ENCODE measurements around the gene OR2W3.

Gene OR2W3

GRCh38 chr1:247919952-247920351 is 24.6 kb downstream of the OR2W3 start, which contains the start of gene OR2T8:
Gene OR2T8, plus strand, starts transcription at chr1:247920252. Its CDS starts 766 bp downstream, at chr1:247921018.
- no peak for DNase-seq (ENCODE audit: low read depth)

- DNase-seq (ENCODE audit: low read depth): no peak
Measured at GRCh38 chr1:247923941-247924340, 28.6 kb downstream of the OR2W3 start.

- no peak for DNase-seq (ENCODE audit: low read depth)
Measured at GRCh38 chr1:247924868-247925267, 29.5 kb downstream of the OR2W3 start, which contains the start of gene OR2AJ1. Gene OR2AJ1, plus strand, starts transcription at chr1:247924889. Its CDS starts 8,880 bp downstream, at chr1:247933769.

GRCh38 chr1:247933989-247934388 is 38.6 kb downstream of the OR2W3 start:
- DNase-seq (ENCODE audit: low read depth): no peak

- no peak for DNase-seq (ENCODE audit: low read depth)
Measured at GRCh38 chr1:247935781-247936180, 40.4 kb downstream of the OR2W3 start.

GRCh38 chr1:247936415-247936814 is 41.0 kb downstream of the OR2W3 start:
- DNase-seq (ENCODE audit: low read depth): no peak

GRCh38 chr1:247936965-247937734 is 41.8 kb downstream of the OR2W3 start:
- peak; percentile 70 for DNase-seq (ENCODE audit: low read depth)

- no peak for DNase-seq (ENCODE audit: low read depth)
Measured at GRCh38 chr1:247942624-247943023, 47.2 kb downstream of the OR2W3 start.
